Measurements from ENCODE around the gene RPLP1.

RPLP1 gene

DNA sequence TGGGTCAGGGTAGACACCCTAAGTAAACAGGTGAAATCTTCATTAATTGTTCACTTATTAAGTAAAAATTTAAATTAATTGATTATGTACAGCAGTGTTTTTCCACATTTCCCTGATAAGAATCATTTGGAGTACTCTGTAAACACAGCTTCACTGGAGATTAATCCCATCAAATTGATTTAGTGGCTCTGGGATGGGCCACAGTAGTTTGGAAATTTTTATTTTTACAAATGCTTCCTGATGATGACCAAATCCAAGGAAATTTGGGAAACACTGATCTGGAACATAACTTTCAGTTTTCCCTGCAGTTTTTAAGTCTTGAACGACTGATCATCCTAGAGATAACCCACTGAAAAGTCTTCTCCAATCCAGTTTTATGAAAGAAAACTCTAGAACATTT, 18.8 kb upstream of the RPLP1 start:
- peaks cover 64% of the 10 kb centered on the region for H3K36me3 Mint-ChIP-seq (ENCODE audit: low read depth)
- H3K4me3 Mint-ChIP-seq: no peak overlapping the region
- H3K27ac Mint-ChIP-seq: no peak overlapping the region
- H3K4me1 Mint-ChIP-seq: no peaks in the 10 kb centered on the region
- H3K9me3 Mint-ChIP-seq: no peaks in the 10 kb centered on the region
- no peaks in the 10 kb centered on the region for H3K27me3 Mint-ChIP-seq (ENCODE audit: low read depth, poor library complexity)
- TF ChIP-seq, protein P1, sequence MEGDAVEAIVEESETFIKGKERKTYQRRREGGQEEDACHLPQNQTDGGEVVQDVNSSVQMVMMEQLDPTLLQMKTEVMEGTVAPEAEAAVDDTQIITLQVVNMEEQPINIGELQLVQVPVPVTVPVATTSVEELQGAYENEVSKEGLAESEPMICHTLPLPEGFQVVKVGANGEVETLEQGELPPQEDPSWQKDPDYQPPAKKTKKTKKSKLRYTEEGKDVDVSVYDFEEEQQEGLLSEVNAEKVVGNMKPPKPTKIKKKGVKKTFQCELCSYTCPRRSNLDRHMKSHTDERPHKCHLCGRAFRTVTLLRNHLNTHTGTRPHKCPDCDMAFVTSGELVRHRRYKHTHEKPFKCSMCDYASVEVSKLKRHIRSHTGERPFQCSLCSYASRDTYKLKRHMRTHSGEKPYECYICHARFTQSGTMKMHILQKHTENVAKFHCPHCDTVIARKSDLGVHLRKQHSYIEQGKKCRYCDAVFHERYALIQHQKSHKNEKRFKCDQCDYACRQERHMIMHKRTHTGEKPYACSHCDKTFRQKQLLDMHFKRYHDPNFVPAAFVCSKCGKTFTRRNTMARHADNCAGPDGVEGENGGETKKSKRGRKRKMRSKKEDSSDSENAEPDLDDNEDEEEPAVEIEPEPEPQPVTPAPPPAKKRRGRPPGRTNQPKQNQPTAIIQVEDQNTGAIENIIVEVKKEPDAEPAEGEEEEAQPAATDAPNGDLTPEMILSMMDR (IDR thresholded peaks at IDR 0.05): no peak
- DNase-seq: no peak

- TF ChIP-seq, protein P1 (IDR thresholded peaks at IDR 0.05): no peak
- Mint-ChIP-seq H3K27ac (no peak overlapping the region), H3K4me3 (no peak overlapping the region), H3K9me3 (no peaks in the 10 kb centered on the region), H3K27me3 (ENCODE audit: low read depth, poor library complexity) (no peaks in the 10 kb centered on the region), H3K36me3 (ENCODE audit: low read depth) (peaks cover 62% of the 10 kb centered on the region), H3K4me1 (no peaks in the 10 kb centered on the region)
- DNase-seq: no peak
These were observed 18.4 kb upstream of the RPLP1 start for GRCh38 chr15:69434238-69434637.

GRCh38 chr15:69434679-69435078, 17.9 kb upstream of the RPLP1 start:
- peaks cover 62% of the 10 kb centered on the region for H3K36me3 Mint-ChIP-seq (ENCODE audit: low read depth)
- H3K9me3 Mint-ChIP-seq: no peaks in the 10 kb centered on the region
- H3K27ac Mint-ChIP-seq: no peak overlapping the region
- TF ChIP-seq, protein P1 (IDR thresholded peaks at IDR 0.05): no peak
- H3K4me1 Mint-ChIP-seq: no peaks in the 10 kb centered on the region
- DNase-seq: no peak
- H3K4me3 Mint-ChIP-seq: no peak overlapping the region
- no peaks in the 10 kb centered on the region for H3K27me3 Mint-ChIP-seq (ENCODE audit: low read depth, poor library complexity)

GRCh38 chr15:69435985-69436384, 16.6 kb upstream of the RPLP1 start:
- no peak for DNase-seq
- Mint-ChIP-seq H3K4me3 (no peak overlapping the region), H3K9me3 (no peaks in the 10 kb centered on the region), H3K4me1 (no peaks in the 10 kb centered on the region), H3K27ac (no peak overlapping the region), H3K27me3 (ENCODE audit: low read depth, poor library complexity) (no peaks in the 10 kb centered on the region), H3K36me3 (ENCODE audit: low read depth) (peaks cover 63% of the 10 kb centered on the region)
- TF ChIP-seq, protein P1 (IDR thresholded peaks at IDR 0.05): no peak

DNA sequence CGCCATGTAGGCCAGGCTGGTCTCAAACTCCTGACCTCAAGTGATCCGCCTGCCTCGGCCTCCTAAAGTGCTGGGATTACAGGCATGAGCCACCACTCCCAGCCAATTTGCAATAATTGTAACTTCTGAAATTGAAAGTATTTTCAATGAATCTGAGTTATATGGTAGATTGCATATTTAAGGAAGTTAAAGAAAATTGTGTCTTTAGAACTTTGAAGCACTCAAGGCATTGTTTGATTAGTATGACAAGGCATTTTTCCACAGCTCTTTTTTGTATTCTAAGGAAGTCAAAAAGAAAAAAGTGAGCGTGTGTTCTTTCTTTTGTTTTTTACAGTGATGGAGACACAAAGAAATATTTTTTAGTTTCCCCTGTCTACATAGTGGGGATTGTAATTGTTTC, 15.7 kb upstream of the RPLP1 start:
- Mint-ChIP-seq H3K9me3 (no peaks in the 10 kb centered on the region), H3K36me3 (ENCODE audit: low read depth) (peaks cover 70% of the 10 kb centered on the region), H3K4me3 (no peak overlapping the region), H3K27ac (no peak overlapping the region), H3K27me3 (ENCODE audit: low read depth, poor library complexity) (no peaks in the 10 kb centered on the region), H3K4me1 (no peaks in the 10 kb centered on the region)
- DNase-seq: no peak
- TF ChIP-seq, protein P1 (IDR thresholded peaks at IDR 0.05): no peak

- no peak overlapping the region for H3K4me3 Mint-ChIP-seq
- H3K36me3 Mint-ChIP-seq (ENCODE audit: low read depth): peaks cover 68% of the 10 kb centered on the region
- no peaks in the 10 kb centered on the region for H3K9me3 Mint-ChIP-seq
- no peak for DNase-seq
- no peak overlapping the region for H3K27ac Mint-ChIP-seq
- H3K27me3 Mint-ChIP-seq (ENCODE audit: low read depth, poor library complexity): no peaks in the 10 kb centered on the region
- no peaks in the 10 kb centered on the region for H3K4me1 Mint-ChIP-seq
- TF ChIP-seq, protein P1 (IDR thresholded peaks at IDR 0.05): no peak
These were observed 13.0 kb upstream of the RPLP1 start for GRCh38 chr15:69439623-69440022.
